HG03521 (cell line): ENCODE results near the gene FAM98B.
A peak's percentile ranks its signal among the peaks of the same experiment; 100 is the strongest.
"Not testable (repeated sequence)": the region's sequence is repeated elsewhere in the genome, so short reads cannot be mapped to it uniquely, and the experiment has no call there.

Experiments
- ATAC-seq: cut with Tn5 transposase; IDR thresholded peaks from one replicate; pipeline ENCODE4 v1.9.1; 2021; ENCODE audit warnings: mild to moderate bottlenecking, moderate library complexity; ENCODE audit not compliant: unreplicated experiment

The FAM98B gene

DNA sequence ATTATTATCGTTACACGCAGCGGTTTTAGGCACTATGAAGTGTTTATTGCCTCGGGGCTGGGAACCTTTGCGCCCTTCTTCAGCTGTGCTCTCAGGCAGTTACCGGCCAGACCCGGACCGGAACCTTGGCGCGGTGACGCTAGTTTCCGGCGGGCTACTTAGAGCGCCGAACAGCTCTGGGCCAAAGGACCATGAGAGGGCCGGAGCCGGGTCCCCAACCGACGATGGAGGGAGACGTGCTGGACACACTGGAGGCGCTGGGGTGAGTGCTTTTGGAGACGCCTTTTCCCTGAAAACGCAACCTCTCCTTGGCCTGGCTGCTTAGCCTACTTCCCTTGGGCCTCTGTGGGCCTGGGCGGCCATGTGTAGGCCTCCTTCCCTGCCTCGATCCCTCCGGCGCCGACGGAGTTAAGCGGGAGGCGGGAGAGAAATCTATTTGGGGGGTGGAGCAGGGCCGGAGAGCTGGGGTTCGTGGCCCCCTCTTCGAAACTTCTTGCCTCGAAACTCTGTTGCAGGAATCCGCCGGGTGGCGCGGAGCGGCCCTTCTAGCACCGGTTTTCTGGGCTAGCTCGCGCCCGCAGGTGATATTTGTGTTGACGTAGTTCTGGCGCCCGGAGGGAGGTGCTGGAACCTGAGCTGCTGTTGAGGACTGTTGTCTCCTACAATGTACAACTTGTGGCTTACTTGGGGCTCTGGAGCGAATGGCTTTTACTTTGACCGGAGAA lies at the start of gene FAM98B:
Gene FAM98B (plus strand): TSS at position 157 of the 725 bp plus-strand sequence. CDS start 35 bp downstream, at position 192.
- ATAC-seq: peak; percentile 92

- ATAC-seq: no peak
These were observed 47.5 kb upstream of the FAM98B start for GRCh38 chr15:38406436-38406835.

DNA sequence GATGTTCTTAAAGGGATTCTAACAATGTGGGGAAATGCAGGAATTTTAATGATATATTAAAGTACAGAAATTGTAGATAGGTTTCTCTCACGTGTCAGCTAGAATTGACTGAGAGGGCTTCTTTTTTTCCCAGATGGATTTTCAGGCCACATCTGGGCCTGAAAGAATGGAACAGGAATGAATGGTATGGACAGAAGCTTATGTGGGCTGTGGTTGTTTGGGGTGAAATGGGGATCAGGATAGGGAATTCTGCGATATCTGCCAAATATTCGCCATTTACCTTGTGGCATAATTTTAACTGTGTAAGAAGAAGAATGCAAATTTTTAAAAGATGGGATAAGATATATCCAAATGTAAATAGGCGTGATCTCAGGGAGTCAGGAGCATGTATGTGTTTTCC lies 45.4 kb upstream of the FAM98B start:
- ATAC-seq: no peak

DNA sequence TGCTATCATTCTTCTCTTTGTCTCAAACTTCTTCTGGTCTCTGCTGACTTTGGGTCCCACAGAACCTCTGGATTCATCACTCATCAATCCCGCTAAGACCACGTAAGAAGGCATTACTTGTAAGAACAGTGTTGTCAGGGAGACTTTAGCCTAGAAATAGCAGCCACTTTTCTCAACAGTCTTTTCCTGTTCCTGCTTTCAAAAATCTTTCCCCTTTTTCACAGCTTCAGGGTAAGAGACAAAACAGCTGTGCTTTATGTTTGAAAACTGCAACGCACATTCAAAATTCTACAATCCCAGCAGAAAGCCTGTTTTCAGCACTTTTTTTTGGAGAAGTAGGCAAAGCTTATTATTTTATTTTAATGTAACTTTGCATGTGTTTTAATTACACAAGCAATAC lies 42.0 kb upstream of the FAM98B start:
- ATAC-seq: no peak

DNA sequence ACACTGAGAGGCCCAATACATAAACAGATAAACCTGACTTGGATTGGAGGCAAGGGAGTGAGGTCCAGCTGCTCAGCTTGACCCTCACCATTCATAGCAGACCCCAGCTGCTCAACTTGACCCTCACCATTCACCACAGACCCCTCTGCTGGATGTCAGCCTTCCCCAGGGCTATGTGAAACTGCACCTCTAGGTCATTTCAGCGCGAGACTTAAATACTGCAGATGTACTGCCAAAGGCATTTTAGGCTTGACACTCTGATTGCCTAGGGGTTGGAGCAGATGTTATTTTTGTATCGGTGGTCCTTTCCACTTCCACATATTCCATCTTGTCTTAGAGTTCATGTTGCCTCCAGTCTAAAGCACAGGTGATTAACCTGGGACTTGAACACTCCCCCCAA lies 41.5 kb upstream of the FAM98B start:
- ATAC-seq: no peak

DNA sequence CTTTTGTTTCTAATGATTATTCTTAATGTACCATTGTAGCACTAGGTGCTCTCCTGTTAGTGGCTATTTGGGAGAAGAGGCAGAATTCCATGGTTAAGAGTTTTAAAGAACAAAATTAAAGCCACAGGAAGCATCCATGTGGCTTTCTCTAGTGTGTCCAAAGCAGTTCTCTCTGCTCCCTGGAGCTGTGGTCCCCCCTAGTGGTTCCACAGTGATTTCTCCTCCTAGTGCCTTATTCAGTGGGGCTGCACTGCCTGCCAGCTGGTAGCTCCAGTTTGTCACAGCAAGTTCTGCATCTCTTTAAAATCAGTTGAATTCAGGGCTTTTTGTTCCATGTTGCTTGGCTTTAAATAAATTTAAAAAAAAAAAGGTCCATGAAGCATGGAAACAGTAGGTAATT lies 39.6 kb upstream of the FAM98B start:
- ATAC-seq: no peak

GRCh38 chr15:38421069-38421690 lies 32.7 kb upstream of the FAM98B start:
- no peak for ATAC-seq

GRCh38 chr15:38424101-38424552 lies 29.8 kb upstream of the FAM98B start:
- peak; percentile 55 for ATAC-seq

GRCh38 chr15:38425269-38425668 lies 28.7 kb upstream of the FAM98B start:
- ATAC-seq: no peak

GRCh38 chr15:38427380-38427779 lies 26.5 kb upstream of the FAM98B start:
- ATAC-seq: no peak

DNA sequence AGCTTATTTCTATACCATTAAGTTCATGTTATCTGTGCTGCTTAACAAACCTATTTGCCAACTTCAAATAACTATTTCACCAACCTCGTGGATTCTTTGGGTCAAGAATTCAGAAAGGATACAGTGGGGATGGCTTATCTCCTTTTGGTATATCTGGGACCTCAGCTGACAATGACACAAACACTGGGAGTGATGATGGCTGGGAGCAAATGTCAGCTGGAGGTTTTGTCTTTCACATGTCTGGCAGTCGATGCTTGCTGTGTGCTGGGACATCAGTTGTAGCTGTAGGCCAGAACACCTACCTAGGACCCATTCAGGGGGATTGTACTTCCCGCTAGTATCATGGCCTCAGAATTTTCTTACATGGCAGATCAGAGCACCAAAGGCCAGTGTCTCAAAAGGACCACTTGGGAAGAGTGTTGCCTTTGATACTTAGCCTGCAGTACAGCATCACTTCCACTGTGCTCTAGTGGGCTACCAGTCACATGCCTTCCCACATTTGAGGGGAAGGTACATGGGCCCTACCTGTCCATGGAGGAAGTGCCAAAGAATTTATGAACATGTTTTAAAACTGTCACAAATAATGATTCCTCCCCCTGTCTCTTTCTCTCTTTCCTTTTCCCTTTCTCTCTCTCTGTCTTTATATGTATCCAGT lies 23.7 kb upstream of the FAM98B start:
- ATAC-seq: no peak

DNA sequence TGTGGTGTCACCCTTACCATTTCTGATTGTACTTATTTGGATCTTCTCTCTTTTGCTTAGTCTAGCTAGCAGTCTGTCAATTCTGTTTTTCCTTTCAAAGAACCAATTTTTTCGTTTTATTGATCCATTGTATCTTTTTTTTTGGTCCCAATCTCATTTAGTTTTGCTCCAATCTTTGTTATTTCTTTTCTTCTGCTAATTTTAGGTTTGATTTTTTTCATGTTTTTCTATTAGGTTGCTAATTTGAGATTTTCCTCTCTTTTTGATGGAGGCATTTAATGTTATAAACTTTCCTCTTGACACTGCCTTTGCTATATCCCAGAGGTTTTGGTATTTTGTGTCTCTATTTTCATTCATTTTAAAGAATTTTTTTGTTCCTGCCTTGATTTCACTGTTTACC lies 16.9 kb upstream of the FAM98B start:
- no peak for ATAC-seq

DNA sequence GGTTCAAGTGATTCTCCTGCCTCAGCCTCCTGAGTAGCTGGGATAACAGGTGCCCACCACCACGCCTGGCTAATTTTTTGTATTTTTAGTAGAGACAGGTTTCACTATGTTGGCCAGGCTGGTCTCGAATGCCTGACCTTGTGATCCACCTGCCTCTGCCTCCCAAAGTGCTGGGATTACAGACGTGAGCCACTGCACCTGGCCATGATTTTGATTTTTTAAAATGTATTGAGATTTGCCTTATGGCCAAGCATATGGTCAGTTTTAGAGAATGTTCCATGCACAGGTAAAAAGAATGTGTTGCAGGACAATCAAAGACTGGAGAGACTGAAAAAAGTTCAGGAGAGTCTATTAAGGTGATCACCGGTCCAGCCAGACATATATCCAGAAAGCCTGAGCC lies 16.3 kb upstream of the FAM98B start:
- not testable (repeated sequence) for ATAC-seq

DNA sequence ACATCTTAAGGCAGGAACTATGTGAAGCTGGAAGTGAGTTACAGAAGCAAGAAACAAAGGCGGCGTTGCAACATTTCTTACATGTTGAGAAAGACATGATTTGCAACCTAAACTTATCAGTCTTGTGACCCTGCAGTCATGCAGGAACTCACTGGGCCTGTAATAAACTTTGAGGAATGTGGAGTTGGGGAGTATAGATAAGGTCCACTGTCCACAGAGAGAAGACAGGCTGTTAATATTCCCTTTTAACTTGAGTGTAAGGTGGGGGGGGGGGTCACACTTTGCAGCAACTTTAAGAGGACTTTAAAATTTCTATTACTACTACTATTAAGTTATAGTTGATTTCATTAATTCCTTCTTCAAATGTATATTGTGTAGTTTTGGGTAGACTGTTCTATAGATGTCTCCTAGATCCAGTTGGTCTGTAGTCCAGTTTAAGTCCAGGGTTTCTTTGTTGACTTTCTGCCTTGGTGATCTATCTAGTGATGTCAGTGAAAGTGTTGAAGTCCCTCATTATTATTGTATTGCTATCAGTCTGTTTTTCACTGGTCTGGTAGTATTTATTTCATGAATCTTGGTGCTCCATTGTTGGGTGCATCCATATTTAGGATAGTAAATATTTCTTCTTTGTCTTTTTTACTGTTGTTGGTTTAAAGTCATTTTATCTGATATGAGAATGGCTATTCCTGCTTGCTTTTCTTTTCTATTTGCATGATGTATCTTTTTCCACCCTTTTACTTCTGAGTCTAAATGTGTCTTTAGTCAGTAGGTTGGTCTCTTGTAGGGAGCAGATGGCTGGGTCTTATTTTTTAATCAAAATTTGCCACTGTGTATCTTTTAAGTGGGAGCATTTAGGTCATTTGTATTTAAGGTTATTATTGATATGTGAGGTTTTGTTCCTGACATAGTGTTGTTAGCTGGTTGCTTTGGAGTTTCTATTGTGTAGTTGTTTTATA lies 15.6 kb upstream of the FAM98B start:
- no peak for ATAC-seq

GRCh38 chr15:38440353-38441129 lies 13.4 kb upstream of the FAM98B start:
- ATAC-seq: peak; percentile 66

- peak; percentile 4 for ATAC-seq
These were observed 12.8 kb upstream of the FAM98B start for GRCh38 chr15:38441130-38441519.

- ATAC-seq: no peak
These were observed 766 bp downstream of the FAM98B start for GRCh38 chr15:38454696-38455090.

- ATAC-seq: no peak
These were observed 1.2 kb downstream of the FAM98B start for GRCh38 chr15:38455092-38455491.

- ATAC-seq: no peak
These were observed 4.7 kb downstream of the FAM98B start for GRCh38 chr15:38458646-38459045.

DNA sequence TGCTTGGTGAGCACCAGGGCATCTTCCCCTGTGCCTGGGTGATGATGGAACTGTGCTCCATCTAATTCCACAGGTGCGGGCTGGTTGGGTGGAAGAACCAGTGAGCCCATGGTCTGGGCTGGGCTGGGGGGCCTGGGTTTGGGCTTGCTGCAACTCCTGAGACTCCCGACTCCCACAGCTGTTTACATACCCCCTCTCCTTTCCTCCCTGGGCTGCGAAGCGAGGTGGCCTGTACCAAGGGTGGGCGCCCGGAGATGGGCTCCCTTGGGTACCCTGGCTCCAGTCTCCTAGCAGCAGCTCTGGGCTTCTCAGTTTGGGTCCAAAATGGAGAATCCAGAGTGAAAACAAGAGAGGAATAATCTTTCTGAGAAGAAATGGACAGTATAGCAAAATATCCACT lies 5.6 kb downstream of the FAM98B start:
- no peak for ATAC-seq
